Heart left ventricle (tissue), 16 donors: Measurements from ENCODE around the gene NELL1. TPM values are rescaled to one million over a fixed set of nuclear protein-coding genes. Genes with fewer than 3 reads are reported as not detected.

Source experiments
- ATAC-seq, 4 donors: fragments of 200-7000 bp; cut with Tn5 transposase; one replicate each; pipeline ENCODE4 v1.9.1; 2020 to 2022; ENCODE audit warnings: moderate library complexity in 4 of 4, mild to moderate bottlenecking in 3 of 4, moderate number of reproducible peaks in 1 of 4
- DNase-seq, 5 donors: peaks; one replicate each; pipeline ENCODE4 v3.0.0-alpha.2; 2020
- H3K27ac ChIP-seq, 12 donors: fragments of 200-600 bp; sonication (generic) in 4 of 12; one replicate each; pipeline versions ENCODE4 v1.5.0 to v1.8.0; 2016 to 2022; ENCODE audit warnings: mild to moderate bottlenecking in 2 of 12
- H3K27me3 ChIP-seq, 9 donors: fragments of 200-600 bp; sonication (generic) in 2 of 9; one replicate each; pipeline versions ENCODE4 v1.5.1 to v1.8.0; 2016 to 2022; ENCODE audit warnings: mild to moderate bottlenecking in 3 of 9
- H3K36me3 ChIP-seq, 9 donors: fragments of 200-600 bp; sonication (generic) in 2 of 9; one replicate each; pipeline versions ENCODE4 v1.5.0 to v1.8.0; 2018 to 2022; ENCODE audit warnings: mild to moderate bottlenecking in 2 of 9
- H3K4me1 ChIP-seq, 12 donors: fragments of 200-600 bp; sonication (generic) in 4 of 12; one replicate each; pipeline versions ENCODE4 v1.5.0 to v1.8.0; 2016 to 2022; ENCODE audit warnings: mild to moderate bottlenecking in 3 of 12
- H3K4me3 ChIP-seq, 12 donors: fragments of 200-600 bp; sonication (generic) in 4 of 12; one replicate each; pipeline versions ENCODE4 v1.5.0 to v1.8.0; 2017 to 2022; ENCODE audit warnings: mild to moderate bottlenecking in 9 of 12, moderate library complexity in 4 of 12
- H3K9me3 ChIP-seq, 12 donors: fragments of 200-600 bp; sonication (generic) in 4 of 12; one replicate each; pipeline versions ENCODE4 v1.5.0 to v1.8.0; 2016 to 2022; ENCODE audit warnings: mild to moderate bottlenecking in 1 of 12
- POLR2A ChIP-seq, 2 donors: fragments of 450-650 bp; IDR thresholded peaks; one replicate each; pipeline ENCODE4 v1.6.1; 2017; ENCODE audit warnings: antibody characterized with exemption in 2 of 2, mild to moderate bottlenecking in 2 of 2, moderate library complexity in 2 of 2
- WGBS, 4 donors: extraction: QIAGEN DNeasy Blood & Tissue Kit in 2 of 4; methylation state at CpG; one replicate each; pipeline versions ENCODE4 v1.1.5 to v1.1.7; 2013 to 2018; 5-methylcytosine and 5-hydroxymethylcytosine counted together
- intact Hi-C, 10 donors: fragments of 100-400 bp; cut with DNase I; formaldehyde crosslinking; loops; one replicate each; pipeline versions ENCODE4 v1.11.1 to v1.14.2; 2022
- polyA plus RNA-seq, 2 donors: library from polyadenylated mRNA; stranded (reverse); fragments of 200-250 nt; gene quantifications; one replicate each; pipeline ENCODE4 v1.2.3, GENCODE V29; 2013
- total RNA-seq, 9 donors: library from RNA; depleted of rRNA in 2 of 9; stranded (reverse); fragments of >200 nt in 2 of 9; fragmentation: NEBNext Ultra II Directional in 3 of 9; extraction: Animal tissue kit (Norgen Biotek cat#: 25700) in 3 of 9; gene quantifications; one replicate each; pipeline versions ENCODE4 v1.1.0 to v1.2.4, GENCODE V29; 2016 to 2023
- TF ChIP-seq, protein P1 (sequence below), 12 donors: fragments of 200-600 bp; sonication (generic) in 4 of 12; IDR thresholded peaks; one replicate each; pipeline versions ENCODE4 v1.5.0 to v1.8.0; 2018 to 2022; ENCODE audit warnings: antibody characterized with exemption in 12 of 12, mild to moderate bottlenecking in 5 of 12
- donor health status: ischemic (EF 13 %, LVEDD 7.1; RV severe dilation, severe dysfunction).
- donor health status: healthy with polysubstance abuse.
- donor health status: DM: no; HTN: yes; CAD: no.
- donor health status: DM: no; HTN: no; CAD: no.
- donor health status: ischemic (EF 25% LVEDD 6.9; RV normal size, moderate dysfunction).
- donor health status: ischemic (EF 25% LVEDD 5.7; RV mildly dilated, moderate dysfunction).
- donor health status: healthy.
- donor health status: DM: yes; HTN: yes; CAD: no.
- donor health status: ischemic (EF 35%, LVEDD 5.7; RV mildly dilated, moderate dysfunction).
- donor health status: nonischemic (EF 11% LVEDD 7.7; RV severe dilation, severe dysfunction).
- donor health status: DM: yes; HTN: yes; CAD: no.
- donor health status: PGD.
- donor health status: ischemic (EF 29% LVEDD 5.4; RV normal size, mild dysfunction).
- donor health status: nonischemic (EF 23%, LVEDD 6.1; RV moderate dilation, normal function).

NELL1 gene
- total and polyA plus RNA-seq, 11 donors = 1.6 TPM; not detected in 10

DNA sequence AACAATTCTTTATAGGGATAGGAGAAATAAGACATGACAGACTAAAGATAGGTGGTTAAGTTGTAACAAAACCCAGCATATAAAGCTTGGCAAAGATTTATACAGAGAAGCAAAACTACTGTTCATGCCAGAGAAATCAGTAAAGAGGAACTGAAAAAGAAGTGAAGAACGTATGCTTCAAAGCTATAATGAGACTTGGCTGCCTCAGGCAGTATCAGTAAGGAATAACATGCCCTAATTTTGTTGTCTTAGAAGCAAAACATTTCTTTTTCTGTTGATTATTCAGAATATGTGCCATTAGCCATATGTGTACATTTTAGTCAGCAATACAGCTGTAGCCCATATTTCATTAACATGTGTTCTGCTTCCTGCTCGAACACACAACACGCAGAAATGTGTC, 403.2 kb downstream of the NELL1 start:
- TF ChIP-seq, protein P1, sequence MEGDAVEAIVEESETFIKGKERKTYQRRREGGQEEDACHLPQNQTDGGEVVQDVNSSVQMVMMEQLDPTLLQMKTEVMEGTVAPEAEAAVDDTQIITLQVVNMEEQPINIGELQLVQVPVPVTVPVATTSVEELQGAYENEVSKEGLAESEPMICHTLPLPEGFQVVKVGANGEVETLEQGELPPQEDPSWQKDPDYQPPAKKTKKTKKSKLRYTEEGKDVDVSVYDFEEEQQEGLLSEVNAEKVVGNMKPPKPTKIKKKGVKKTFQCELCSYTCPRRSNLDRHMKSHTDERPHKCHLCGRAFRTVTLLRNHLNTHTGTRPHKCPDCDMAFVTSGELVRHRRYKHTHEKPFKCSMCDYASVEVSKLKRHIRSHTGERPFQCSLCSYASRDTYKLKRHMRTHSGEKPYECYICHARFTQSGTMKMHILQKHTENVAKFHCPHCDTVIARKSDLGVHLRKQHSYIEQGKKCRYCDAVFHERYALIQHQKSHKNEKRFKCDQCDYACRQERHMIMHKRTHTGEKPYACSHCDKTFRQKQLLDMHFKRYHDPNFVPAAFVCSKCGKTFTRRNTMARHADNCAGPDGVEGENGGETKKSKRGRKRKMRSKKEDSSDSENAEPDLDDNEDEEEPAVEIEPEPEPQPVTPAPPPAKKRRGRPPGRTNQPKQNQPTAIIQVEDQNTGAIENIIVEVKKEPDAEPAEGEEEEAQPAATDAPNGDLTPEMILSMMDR (IDR thresholded peaks at IDR 0.05) = no peak
- no peak for TF ChIP-seq POLR2A (IDR thresholded peaks at IDR 0.05)
- H3K36me3 ChIP-seq = no peaks in the 10 kb centered on the region
- H3K27ac ChIP-seq = no peak overlapping the region
- intact Hi-C loops = no loop called here
- H3K4me1 ChIP-seq = no peaks in the 10 kb centered on the region
- H3K27me3 ChIP-seq = peaks cover 0 to 4% (median 0%) of the 10 kb centered on the region in 9 donors
- no peak for ATAC-seq
- H3K4me3 ChIP-seq = no peak overlapping the region
- WGBS, 4 donors = 69 to 80% (median 76%) methylated on average over 3 of the region's 3 CpGs
- no peaks in the 10 kb centered on the region for H3K9me3 ChIP-seq
- DNase-seq = no peak

DNA sequence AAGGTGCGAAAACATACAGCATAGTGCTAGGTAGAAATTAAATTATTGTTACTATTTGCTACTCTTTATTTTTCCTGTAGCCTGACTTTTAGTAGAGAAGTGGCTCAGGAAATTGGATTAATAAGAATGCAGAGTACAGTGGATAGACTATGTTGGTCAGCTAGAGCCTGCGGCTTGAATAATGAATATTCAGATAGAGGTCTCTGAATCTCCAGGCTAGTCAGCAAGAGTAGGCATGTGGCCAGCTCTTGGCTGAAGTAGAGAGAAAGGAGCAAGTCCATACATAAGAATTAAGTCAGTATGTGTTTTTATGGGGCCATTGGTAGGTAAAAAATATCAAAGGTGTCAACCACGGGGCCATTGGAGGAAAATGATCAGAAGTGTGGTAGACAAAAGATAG, 413.5 kb downstream of the NELL1 start:
- no peaks in the 10 kb centered on the region for H3K36me3 ChIP-seq
- no peaks in the 10 kb centered on the region for H3K4me1 ChIP-seq
- peaks cover 0 to 4% (median 0%) of the 10 kb centered on the region in 9 donors for H3K27me3 ChIP-seq
- no peak for TF ChIP-seq POLR2A (IDR thresholded peaks at IDR 0.05)
- TF ChIP-seq, protein P1 (IDR thresholded peaks at IDR 0.05) = no peak
- DNase-seq (no peak), ATAC-seq (no peak)
- H3K9me3 ChIP-seq = no peaks in the 10 kb centered on the region
- H3K27ac ChIP-seq = no peak overlapping the region
- intact Hi-C loops = no loop called here
- WGBS, 4 donors = 86 to 91% (median 88%) methylated on average over 3 of the region's 3 CpGs
- no peak overlapping the region for H3K4me3 ChIP-seq

DNA sequence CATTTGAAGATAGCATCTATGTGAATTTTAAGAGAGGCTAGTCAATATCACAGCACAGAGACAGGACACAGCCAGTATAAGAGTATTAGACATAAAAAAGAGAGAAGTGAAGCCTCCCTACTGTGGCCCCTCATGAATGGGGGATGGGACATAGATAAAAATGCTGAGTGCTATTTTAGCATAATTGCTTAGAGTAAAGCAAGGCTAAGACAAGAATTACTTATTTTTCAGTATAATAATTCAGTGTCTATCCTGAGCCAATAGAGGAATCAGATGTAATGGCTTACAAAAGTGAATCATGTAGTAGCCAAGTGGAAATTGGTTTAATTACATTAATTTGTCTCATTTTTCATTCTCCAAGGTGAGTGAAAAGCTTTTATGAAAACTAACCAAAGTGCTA, 419.5 kb downstream of the NELL1 start:
- no peak for DNase-seq

DNA sequence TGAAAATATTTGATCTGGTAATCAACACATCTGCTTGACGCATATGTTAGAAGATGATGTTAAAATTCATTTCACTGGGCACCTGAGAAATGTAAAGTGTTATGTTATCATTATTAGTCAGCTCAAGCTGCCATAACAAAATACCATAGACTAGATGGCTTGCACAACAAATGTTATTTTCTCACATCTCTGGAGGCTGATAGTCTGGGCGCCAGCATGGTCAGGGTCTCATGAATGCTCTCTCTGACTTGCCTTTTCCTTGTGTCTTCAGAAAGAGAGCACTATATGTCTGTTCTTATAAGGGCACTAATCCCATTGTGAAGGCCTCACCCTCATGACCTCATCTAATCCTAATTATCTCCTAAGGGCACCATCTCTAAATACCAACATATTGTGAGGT, 435.3 kb downstream of the NELL1 start:
- Histone ChIP-seq H3K4me3 (no peak overlapping the region), H3K4me1 (no peaks in the 10 kb centered on the region), H3K27me3 (no peaks in the 10 kb centered on the region), H3K36me3 (no peaks in the 10 kb centered on the region), H3K27ac (no peak overlapping the region), H3K9me3 (peaks cover 0 to 16% (median 2%) of the 10 kb centered on the region in 12 donors)
- intact Hi-C loops = no loop called here
- 85 to 87% (median 86%) methylated on average over 2 of the region's 2 CpGs for WGBS, 4 donors
- ATAC-seq (no peak), DNase-seq (no peak)
- TF ChIP-seq POLR2A (IDR thresholded peaks at IDR 0.05) = no peak
- TF ChIP-seq, protein P1 (IDR thresholded peaks at IDR 0.05) = no peak

More for the DNA sequence above, 419.5 kb downstream of the NELL1 start:
- Histone ChIP-seq H3K4me3 (no peak overlapping the region), H3K4me1 (no peaks in the 10 kb centered on the region), H3K36me3 (no peaks in the 10 kb centered on the region), H3K27me3 (no peaks in the 10 kb centered on the region), H3K27ac (no peak overlapping the region), H3K9me3 (peaks cover 0 to 5% (median 0%) of the 10 kb centered on the region in 12 donors)
- intact Hi-C loops = no loop called here
- no peak for ATAC-seq
- TF ChIP-seq, protein P1 (IDR thresholded peaks at IDR 0.05) = no peak
- no peak for TF ChIP-seq POLR2A (IDR thresholded peaks at IDR 0.05)
